NCI-H82 (cell line): ENCODE results near the gene CCDC91.

Source experiments
- DNase-seq: peaks from one replicate; lab custom pipeline; 2025; lab: John Stamatoyannopoulos, UW

The CCDC91 gene

DNA sequence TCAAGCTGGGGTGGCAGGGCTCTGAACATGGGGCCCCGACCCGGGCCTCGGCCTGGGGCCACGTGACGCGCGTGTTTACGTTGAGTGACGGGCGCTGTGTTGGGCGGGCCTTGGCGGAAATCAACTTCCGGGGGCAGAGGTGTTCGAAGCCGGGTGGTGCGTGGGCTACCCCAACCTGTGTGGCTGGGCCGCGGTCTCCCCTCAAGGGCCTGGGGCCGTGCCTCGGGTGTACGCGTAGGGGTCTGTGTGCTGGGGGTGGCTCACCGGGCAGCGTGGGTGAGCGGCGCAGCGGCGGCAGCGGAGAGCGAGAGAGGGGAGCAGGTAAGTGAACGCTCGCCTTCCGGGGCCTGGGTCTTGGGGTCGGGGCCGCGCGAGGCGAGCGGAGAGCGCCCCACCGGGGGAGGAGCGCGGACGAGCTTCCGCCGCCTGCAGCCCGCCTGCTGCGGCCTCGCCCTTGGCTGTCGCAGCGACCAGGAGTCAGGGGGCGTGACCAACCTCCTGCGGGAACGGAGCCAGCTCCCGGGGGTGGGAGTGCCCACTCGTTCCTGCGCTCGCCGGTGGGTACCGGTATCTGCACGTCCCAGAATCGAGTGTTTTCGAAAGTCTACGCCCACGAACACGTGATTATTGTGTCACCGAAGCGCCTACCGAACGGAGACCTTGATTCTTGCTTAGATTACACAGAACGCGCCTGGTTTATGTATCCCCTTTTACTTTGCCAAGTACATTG lies at the start of gene CCDC91:
TSS of gene CCDC91 (plus strand) at position 136 of the 730 bp plus-strand sequence. CDS start 66,760 bp downstream, outside the sequence.
- peak; percentile 82 for DNase-seq

DNA sequence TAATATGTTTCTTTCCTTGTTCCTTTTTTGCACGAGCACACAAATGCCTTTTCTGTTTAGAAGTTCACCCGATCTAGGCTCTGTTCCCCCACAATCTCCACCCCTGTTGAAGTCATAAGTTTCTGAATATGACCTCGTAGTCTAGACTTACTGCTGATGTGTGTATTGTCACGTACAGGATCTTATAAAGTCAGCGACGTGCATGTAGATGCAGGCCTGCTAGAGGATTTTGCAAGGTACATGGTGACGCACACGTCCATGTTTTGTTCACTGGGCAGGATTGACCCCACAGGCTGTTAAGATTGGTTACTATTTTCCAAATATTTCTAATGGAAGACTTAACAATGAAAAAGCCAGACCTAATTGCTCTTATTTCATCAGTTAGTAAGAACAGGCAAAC lies 46.2 kb upstream of the CCDC91 start:
- no peak for DNase-seq

- DNase-seq, result no peak
Measured at GRCh38 chr12:28144532-28144931, 45.7 kb upstream of the CCDC91 start.

GRCh38 chr12:28145216-28145615 lies 45.0 kb upstream of the CCDC91 start:
- no peak for DNase-seq

DNA sequence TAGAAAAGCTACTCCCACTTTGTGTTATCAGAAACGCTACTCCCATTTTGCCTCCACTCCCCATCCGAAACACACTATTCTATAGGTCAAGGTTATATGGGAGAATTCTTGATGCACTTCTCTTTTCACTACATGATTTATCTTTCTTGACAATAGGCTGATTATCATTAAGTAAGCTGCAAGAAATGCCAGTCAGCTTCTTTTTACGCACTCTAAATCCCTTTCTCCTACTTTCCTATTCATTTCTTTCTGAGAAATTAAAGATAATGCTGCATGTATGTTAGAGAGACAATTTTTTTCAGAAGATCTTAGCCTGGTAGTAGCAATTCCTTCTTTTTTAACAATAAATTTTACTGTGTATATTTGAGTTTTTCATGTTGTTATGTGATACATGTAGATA lies 41.0 kb upstream of the CCDC91 start:
- DNase-seq, result no peak

GRCh38 chr12:28156362-28156761 lies 33.9 kb upstream of the CCDC91 start:
- no peak for DNase-seq

DNA sequence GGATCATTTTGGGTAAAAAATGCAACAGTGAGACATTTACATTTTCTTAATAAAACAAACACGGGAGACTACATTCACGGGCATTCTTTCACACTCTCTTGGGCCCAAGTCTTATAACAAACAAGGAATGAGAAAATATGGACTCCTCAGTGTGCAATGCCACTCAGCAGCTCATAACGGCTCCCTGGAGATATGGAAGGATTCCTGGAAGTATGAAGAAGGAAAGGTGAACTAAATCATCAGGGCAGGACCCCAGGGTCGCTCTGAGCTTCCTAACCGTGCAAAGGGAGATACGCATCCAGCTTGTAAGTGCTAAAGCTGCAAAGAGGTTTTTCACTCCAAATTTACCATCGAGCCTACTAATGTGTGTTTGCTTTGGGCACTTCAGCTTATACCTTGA lies 33.5 kb upstream of the CCDC91 start:
- no peak for DNase-seq

GRCh38 chr12:28158353-28158752 lies 31.9 kb upstream of the CCDC91 start:
- no peak for DNase-seq

GRCh38 chr12:28159688-28160087 lies 30.6 kb upstream of the CCDC91 start:
- DNase-seq, result no peak

DNA sequence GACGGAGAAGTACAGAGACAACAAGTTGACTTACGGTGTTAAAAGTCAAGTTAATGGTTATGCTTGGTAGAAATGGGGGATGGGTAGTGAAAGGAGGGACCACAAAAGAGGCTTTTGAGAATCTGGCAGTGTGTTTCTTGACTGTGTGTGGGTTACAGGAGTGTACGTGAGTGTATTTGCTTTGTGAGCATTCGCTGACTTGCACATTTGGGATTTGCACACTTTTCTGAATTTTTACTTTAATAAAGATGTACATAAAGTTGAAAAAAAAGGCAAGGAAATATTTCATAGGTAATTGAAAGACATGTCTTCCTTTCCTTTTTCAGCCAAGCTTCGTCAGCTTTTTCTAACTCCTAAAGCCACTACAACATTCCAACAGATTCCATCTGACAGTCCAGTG lies 28.6 kb upstream of the CCDC91 start:
- no peak for DNase-seq

DNA sequence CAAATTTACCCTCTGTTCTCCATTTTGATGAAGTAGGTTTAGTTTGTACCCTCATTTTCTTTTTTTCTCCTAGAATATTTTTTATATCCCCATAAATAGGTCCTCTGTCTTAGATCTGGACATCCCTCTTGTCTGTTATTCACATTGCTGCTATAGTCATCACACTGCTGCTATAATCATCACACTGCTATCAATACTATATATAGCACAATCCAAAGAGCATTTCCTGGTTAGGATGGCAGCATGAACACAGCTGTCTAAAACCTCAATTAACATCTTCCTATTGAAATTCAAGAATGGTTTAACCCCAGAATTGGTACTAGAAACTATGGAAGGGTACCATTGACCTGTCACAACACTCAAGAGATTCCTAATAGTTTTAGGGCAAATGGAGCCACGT lies 27.6 kb upstream of the CCDC91 start:
- DNase-seq, result no peak

DNA sequence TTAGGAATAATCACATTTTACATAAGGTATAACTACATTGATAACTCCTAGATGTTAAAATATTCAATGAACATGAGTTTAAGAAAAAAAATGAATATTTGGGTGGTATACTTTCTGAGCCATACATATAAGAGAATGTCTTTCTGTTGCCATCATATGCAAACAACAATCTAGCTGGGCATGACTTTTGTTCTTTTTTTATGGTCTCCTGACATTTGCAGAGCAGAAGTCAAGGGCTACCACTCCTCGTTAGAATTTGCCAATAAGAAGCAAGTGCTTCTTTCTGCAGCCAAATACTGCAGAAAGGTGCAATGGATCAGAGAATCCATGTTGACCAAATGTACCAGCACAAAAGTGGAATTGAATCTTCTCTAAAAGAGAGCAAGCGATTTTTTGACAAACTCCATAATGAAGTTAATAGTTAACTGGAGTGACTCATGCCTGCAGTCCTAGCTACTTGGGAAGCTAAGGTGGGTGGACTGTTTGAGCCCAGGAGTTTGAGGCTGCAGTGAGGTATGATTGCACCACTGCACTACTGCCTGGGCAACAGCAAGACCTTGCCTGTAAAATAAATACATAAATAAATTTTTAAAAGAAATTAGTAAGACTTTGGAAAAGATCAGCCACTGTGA lies 25.5 kb upstream of the CCDC91 start:
- no peak for DNase-seq

GRCh38 chr12:28167981-28168485 lies 22.2 kb upstream of the CCDC91 start:
- peak; percentile 71 for DNase-seq

- no peak for DNase-seq
Measured at GRCh38 chr12:28171356-28172060, 18.7 kb upstream of the CCDC91 start.

DNA sequence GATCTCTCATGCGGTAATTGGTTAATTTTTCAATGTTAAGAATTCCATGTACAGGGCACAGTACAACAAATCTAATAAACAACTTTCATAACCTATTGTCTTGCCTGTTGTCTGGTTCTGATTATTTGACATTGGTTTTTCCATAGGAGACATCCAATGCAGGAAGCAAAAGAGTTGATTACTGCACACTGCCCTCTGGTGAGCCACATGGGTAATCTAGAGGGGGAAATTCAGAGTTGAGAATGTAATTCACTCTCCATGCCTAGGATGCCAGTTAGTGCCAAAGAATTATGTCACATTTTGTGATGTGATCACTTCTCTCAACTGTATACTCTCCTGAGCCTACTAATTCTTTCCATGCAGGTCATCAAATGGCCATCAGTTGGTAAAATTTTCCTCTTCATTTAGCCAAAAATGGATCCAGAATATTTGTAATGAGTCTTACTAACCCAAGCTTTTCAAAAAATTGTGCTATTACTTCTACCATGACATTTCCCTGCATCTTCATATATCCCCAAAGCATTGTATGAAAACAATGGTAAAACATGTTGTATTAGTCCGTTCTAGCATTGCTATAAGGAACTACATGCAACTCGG lies 17.7 kb upstream of the CCDC91 start:
- peak; percentile 66 for DNase-seq

DNA sequence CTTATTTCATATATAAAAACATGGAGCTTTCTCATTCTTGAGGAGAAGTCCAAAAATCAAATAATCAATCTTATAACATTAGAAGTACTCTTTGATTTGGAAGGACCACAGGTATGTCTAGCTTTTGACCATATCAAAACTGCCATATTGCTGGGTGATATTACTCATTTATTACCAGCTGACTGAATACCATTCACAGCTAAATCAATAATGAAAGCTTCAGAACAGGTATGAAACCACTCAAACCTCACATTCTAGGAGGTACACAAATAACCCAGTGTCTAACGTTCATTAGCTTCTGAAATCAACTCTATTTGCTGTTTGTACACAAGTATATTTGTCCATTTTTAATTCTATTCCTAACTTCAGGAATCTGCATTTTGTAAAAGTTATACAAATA lies 16.8 kb upstream of the CCDC91 start:
- DNase-seq, result no peak

- DNase-seq, result no peak
Measured at GRCh38 chr12:28175098-28175589, 15.1 kb upstream of the CCDC91 start.

DNA sequence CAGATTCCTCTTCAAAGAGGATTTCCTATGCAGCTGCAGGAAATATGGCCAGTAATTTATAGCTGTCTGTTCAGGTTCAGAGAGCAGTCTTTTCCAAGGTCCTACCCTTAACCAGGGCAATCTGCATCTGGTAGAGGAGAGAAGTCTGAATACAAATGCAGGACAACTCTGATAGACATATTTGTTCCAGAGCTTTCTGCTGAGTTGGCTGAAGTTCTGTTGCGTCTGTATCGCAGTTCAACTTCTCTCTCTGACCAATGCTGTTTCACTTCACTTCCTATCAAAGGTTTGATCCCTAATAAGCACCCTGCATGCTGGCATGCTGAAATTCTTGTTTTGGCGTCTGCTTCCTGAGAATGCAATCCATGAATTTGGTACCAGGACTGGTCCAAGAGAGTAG lies 14.0 kb upstream of the CCDC91 start:
- DNase-seq, result no peak

DNA sequence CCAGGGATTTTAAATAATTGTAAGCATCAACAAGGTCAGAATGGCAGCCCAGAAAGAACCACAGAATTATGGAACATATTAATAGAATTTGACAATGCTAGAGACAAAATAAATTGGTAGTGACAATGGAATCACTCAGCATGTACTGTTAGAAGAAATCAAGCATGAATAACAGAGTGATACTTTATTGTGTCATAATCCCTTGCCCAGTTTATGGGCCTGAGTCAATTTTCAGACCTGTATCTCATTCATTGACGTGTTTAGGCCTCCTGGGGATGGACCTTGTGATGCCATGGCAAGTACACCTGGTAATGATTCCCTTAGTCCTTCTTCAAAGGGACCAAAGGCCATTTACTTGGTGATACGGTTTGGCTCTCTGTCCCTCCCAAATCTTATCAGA lies 12.8 kb upstream of the CCDC91 start:
- no peak for DNase-seq

GRCh38 chr12:28177905-28178304 lies 12.4 kb upstream of the CCDC91 start:
- DNase-seq, result no peak

GRCh38 chr12:28178775-28179174 lies 11.5 kb upstream of the CCDC91 start:
- no peak for DNase-seq

DNA sequence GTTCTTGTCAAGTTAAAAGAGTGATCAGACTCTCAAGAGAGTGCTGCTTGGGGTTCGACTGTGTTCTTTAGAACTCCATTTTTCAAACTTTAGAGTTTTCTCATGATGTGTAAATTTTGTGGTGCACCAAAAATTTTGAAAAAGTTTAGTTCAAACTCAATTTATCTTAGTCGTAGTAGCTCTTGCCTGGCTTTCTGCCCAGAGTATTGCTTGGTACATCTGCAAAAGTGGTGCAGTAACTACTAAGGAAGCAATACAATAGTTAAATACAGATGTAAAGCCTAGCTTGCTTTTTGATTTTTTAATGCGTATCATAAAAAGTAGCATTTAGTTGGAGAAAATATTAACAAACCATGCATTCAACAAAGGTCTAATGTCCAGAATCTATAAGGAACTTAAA lies 9.5 kb upstream of the CCDC91 start:
- no peak for DNase-seq
